T-helper 2 cell (primary cell): ENCODE data around the gene WNK2.
"Not testable (repeated sequence)": the region's sequence is repeated elsewhere in the genome, so short reads cannot be mapped to it uniquely, and the experiment has no call there.

Experiments
- DNase-seq, 5 experiments: peaks; one replicate each; pipeline versions ENCODE4 v3.0.0 to v3.0.0-alpha.2; 2012 to 2022

Gene WNK2

GRCh38 chr9:93238953-93239925 lies 55.3 kb downstream of the WNK2 start:
- no peak for DNase-seq

GRCh38 chr9:93240891-93241334 lies 57.0 kb downstream of the WNK2 start:
- DNase-seq = no peak

GRCh38 chr9:93243112-93243511 lies 59.2 kb downstream of the WNK2 start:
- no peak for DNase-seq

- DNase-seq = no peak
These were observed 60.2 kb downstream of the WNK2 start for GRCh38 chr9:93244101-93244500.

DNA sequence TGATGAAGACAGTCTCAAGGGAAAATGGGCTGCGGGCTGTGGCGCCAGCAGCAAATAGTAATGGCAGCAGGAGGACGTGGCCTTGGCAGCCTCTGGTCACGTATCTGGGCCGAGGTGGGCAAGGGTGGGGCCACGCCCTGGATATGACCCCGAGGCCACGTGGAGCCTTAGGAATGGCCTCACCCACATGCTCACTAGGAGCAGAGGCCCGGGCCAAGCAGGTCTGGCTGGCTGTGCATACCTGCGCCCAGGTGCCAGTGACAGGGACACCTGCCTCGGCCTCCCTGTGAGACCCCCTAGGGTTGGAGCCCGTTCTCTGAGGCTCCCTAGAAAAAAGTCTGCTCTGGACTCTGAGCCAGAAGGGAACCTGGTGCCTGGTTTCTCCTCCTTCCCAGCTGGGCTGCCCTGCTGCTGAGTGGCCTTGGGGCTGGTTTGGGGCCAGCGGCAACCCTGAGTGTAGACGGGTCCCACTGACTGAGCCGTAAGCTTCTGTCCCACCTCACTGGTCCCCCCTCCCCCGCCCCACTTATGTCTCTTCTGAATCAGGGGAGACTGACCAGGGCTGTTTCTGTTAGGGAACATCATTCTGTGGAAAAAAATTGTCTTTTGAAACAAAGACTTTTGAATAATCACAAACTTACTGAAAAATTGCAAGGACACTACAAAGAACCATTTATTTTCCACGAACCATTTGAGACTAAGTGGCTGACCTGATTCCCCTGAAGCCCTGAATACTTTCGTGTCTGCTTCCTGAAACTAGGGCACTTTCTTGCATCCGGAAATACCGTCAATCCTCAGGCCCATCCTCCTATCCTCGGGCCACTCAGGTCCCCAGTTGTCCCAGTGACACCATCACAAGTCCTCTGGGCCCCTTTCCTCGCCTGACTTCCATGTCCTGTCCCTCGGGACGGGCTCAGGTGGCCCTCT lies 60.8 kb downstream of the WNK2 start:
- DNase-seq = peak in 1 of 5 experiments; percentile 13

- no peak for DNase-seq
These were observed 61.6 kb downstream of the WNK2 start for GRCh38 chr9:93245437-93245970.

- DNase-seq = no peak
These were observed 62.2 kb downstream of the WNK2 start for GRCh38 chr9:93246111-93246510.

GRCh38 chr9:93246526-93246925 lies 62.6 kb downstream of the WNK2 start:
- no peak for DNase-seq

GRCh38 chr9:93247099-93247865 lies 63.3 kb downstream of the WNK2 start:
- no peak for DNase-seq

DNA sequence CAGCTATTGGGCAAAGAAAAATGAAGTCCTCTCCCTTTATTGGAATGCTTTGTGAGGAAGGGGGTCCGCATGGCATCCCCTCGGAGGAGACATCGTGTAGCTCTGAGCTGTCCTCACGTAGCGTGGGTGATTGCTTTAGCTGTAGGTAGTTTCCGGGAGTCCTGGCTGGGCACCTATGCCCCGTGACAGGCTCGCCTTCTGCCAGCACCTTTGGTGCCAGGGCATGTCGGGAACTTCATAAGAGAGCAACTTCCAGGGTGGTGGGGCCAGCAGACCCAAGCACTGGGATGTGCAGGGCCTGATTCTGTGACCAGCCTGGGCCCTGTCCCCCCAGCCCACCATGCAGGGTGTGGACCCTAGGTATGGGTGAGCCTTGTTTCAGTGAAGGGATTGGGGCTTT lies 64.0 kb downstream of the WNK2 start:
- no peak for DNase-seq

DNA sequence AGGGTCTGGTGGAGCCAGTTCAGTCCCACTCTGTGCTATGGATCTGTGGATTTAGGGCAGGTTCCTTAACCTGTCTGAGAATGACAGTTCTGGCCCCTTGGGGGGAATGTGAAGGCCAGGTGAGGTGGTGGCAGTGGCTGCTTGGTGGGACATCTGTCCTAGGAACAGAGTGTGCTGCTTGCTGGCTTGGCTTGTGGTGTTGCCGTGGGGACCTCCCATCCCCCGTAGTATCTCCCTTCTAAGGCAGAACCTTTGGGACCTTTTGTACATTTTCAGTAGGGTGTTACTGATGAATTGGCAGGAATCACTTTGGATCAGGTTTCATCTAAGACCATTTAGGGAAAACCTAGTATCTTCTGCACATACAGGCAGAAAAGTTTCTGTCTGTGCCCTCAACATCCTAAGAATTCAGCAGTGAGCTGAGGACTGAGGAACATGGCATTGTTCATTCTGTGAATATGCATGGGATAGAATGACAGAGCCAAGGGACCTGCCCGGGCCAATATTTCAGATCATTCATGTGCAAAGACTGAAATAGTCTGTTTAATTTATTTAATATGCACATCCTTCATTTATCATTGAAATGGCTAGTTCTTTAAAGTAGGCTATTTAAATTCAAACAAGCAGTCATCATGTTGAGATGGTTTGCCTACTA lies 64.6 kb downstream of the WNK2 start:
- no peak for DNase-seq

DNA sequence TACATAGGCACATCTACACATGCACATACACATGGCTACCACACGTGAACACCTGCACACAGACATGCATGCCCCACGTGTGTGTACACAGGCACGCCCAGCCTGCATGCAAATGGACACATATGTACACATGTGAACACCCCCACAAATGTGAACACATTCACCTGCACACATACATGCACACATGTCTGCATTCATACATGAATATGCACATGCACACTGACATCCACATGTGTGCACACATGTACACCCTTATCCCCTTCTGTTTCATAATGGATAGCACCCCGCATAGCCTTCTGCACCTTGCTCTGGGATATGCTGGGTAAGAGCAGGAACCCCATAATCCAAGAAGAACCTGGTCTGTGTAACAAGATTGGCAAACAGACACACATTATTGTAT lies 66.2 kb downstream of the WNK2 start:
- DNase-seq = no peak

DNA sequence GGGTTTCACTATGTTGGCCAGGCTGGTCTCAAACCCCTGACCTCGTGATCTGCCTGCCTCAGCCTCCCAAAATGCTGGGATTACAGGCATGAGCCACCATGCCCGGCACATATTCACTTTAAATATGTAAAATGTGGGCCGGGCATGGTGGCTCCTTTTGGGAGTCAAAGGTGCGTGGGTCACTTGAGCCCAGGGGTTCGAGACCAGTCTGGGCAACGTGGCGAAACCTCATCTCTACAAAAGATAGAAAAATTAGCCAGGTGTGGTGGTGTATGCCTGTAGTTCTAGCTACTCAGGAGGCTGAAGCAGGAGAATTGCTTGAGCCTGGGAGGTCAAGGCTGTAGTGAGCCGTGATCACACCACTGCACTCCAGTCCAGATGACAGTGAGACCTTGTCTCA lies 67.4 kb downstream of the WNK2 start:
- DNase-seq = not testable (repeated sequence)

DNA sequence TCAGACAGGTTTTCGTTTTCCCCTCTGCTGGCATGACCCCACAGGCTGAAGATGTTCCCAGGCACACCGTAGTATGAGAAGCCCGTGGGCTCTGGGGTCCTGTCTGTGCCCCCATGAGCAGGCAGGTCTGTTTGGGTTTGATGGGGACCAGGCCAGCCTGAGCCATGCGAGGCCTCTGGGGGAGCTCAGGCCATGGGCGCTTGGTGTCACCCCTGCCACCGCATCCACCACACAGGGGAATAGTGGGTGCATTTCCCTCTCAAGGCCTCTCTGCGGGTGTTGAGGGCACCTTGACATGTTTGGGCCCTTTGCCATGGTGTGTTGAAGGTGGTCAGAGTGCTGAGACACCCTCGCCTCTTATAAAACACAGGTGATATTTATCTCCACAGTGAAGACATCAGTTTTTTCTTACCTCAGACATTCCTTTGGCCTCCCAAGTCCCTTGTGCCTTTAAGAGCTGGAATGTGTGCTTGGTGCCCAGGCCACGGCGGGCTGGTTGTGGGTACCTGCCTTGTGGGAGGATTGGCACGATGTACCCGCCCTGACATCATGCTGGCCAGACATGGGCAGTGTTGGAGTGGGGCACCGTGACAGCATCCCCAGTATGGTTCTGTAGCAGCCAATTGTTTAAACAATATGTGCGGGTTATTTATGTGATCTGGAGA lies 68.3 kb downstream of the WNK2 start:
- no peak for DNase-seq

- no peak for DNase-seq
These were observed 69.0 kb downstream of the WNK2 start for GRCh38 chr9:93252781-93253530.

DNA sequence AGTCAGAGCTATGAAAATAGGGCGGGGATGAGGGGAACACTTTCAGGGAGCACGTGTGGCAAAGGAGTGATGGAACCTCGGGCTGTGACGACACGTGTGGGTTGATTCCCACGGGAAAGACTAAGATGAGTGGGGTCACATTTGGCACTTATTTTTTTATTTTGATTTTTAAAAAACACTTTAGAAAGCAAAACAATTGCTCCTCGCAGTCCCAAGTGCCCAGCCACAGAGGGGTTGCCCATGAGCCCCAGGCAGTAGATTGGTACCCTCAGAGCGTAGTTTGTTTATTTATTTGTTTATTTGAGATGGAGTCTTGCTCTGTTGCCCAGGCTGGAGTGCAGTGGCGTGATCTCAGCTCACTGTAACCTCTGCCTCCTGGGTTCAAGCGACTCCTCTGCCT lies 69.7 kb downstream of the WNK2 start:
- no peak for DNase-seq

DNA sequence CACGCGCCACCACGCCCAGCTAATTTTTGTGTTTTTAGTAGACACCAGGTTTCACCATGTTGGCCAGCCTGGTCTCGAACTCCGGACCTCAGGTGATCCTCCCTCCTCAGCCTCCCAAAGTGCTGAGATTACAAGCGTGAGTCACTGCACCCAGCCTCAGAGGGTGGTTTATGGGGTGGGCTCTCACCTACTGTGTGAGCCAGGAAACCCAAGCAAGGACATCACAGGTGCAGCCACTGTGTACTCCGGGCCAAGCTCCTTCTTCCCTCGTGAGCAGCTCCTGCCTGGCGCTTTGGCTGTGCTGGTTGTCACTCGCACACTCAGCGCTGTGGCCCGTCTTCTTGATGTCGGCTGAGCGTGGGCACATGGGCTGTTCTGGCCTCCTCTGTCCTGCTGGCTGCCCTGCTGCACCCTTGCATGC lies 70.1 kb downstream of the WNK2 start:
- no peak for DNase-seq

DNA sequence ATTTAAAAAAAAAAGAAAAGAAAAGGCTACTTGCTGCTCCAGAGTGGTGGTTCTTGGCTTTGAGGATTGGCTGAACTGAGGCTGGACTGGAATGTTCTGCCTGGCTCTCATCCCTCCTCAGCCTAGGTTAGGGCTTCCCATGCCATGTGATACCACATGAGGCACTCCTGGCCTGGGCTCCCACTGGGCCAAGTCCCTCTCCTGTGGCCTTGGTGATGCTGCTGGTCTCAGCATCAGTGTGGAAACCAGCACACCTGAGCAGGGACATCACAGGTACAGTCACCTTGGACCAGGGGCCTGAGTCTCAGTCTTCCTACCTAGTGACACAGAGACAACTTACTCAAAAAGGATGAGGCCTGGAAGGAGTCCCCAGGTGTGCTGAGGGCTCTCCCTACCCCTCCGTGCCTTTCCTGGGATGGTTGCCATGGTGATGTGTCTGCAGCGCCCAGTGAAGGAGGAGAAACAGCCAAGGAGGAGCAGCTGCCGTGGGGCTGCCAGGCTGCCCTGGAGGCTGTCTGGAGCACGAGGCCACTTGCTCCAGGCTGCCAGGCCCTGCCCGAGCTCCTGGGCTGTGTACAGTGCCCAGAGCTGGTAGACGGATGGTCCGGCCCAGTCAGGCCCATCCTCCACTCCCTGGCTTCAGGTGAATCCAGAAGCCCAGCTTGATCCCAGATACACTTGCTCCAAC lies 71.0 kb downstream of the WNK2 start:
- DNase-seq = no peak

- no peak for DNase-seq
These were observed 71.5 kb downstream of the WNK2 start for GRCh38 chr9:93255494-93255867.
